K562 (cell line): Measurements from ENCODE around the gene ZNF655. TPM values are rescaled to one million over a fixed set of nuclear protein-coding genes. Genes with fewer than 3 reads are reported as not detected.

ENCODE experiments used
- ATAC-seq: fragments of 200-7000 bp; cut with Tn5 transposase; 3 replicates; pipeline ENCODE4 v1.9.1; 2020; ENCODE audit warnings: moderate library complexity
- BruUV-seq: library from RNA; stranded (reverse); fragments of 400-500 nt; replicated peaks from 2 replicates; lab custom pipeline; 2021; lab: Mats Ljungman, UMichigan
- CTCF ChIA-PET: fragments of 300-600 bp; formaldehyde crosslinking; extraction: SDS; loops from one replicate; lab custom pipeline; 2021; ENCODE audit warnings: low intra/inter-chr PET ratio; lab: Yijun Ruan, JAX
- POLR2A ChIA-PET: fragments of 300-600, 350-650 bp; sonication (Branson Sonifier 250); formaldehyde crosslinking; extraction: SDS; loops from one replicate; lab custom pipeline; 2021; ENCODE audit warnings: antibody characterized with exemption, inconsistent platforms; lab: Yijun Ruan, JAX
- DNase-seq, 4 experiments: peaks; one replicate each; pipeline versions ENCODE4 v3.0.0 to v3.0.0-alpha.2; 2011 to 2018; ENCODE audit warnings: low spot score in 3 of 4, mixed read lengths in 3 of 4; ENCODE audit errors: extremely low read depth in 1 of 4
- FAIRE-seq: peaks from 2 replicates; lab custom pipeline; 2011; peaks lifted over from hg19 to GRCh38; lab: Jason Lieb, UNC
- H2AFZ ChIP-seq: 2 replicates; pipeline ENCODE4 v1.6.0; 2011; ENCODE audit warnings: low read depth, low read length, control low read depth, inconsistent platforms
- H3K27ac ChIP-seq: fragments of 200-600 bp; 3 replicates; pipeline ENCODE4 v1.8.0; 2011; ENCODE audit warnings: low read depth, mild to moderate bottlenecking, control low read depth, inconsistent platforms, low read length, moderate library complexity, mixed read lengths; ENCODE audit errors: extremely low read depth
- H3K27me3 ChIP-seq, 2 experiments: fragments of 300-600 bp in 1 of 2; 2 replicates in 1 of 2; 3 replicates in 1 of 2; pipeline versions ENCODE4 v1.6.0 to v1.8.0; 2011; ENCODE audit warnings: inconsistent platforms in 2 of 2, low read length in 2 of 2, mild to moderate bottlenecking in 1 of 2, mixed read lengths in 1 of 2, moderate library complexity in 1 of 2; ENCODE audit not compliant: control insufficient read depth in 2 of 2, insufficient read depth in 2 of 2
- H3K36me3 ChIP-seq: fragments of 300-600 bp; 3 replicates; pipeline ENCODE4 v1.8.0; 2011; ENCODE audit warnings: mild to moderate bottlenecking, low read length, inconsistent platforms; ENCODE audit not compliant: control insufficient read depth, insufficient read depth
- H3K4me1 ChIP-seq, 2 experiments: fragments of 200-600 bp in 1 of 2; replicated peaks in 1 of 2; 2 replicates in 1 of 2; 3 replicates in 1 of 2; pipeline versions ENCODE4 v1.5.1 to v1.8.0; 2011; ENCODE audit warnings: inconsistent platforms in 2 of 2, low read length in 2 of 2, mild to moderate bottlenecking in 1 of 2, mixed read lengths in 1 of 2, moderate library complexity in 1 of 2; ENCODE audit not compliant: control insufficient read depth in 2 of 2, insufficient read depth in 2 of 2
- H3K4me2 ChIP-seq: 2 replicates; pipeline ENCODE4 v1.6.1; 2011; ENCODE audit warnings: low read length, control low read depth, inconsistent platforms, mixed read lengths; ENCODE audit not compliant: insufficient read depth
- H3K4me3 ChIP-seq: fragments of 200-600 bp; sonication (generic), shearing (Covaris generic); 2 replicates; pipeline ENCODE4 v1.5.1; 2016; ENCODE audit warnings: control low read depth, inconsistent platforms
- H3K79me2 ChIP-seq: fragments of 200-600 bp; 3 replicates; pipeline ENCODE4 v1.8.0; 2011; ENCODE audit warnings: low read length, inconsistent platforms; ENCODE audit not compliant: control insufficient read depth, insufficient read depth
- H3K9ac ChIP-seq, 2 experiments: 2 replicates each; pipeline versions ENCODE4 v1.6.0 to v1.6.1; 2011; ENCODE audit warnings: low read depth in 2 of 2, low read length in 2 of 2, control low read depth in 1 of 2, inconsistent platforms in 1 of 2, mild to moderate bottlenecking in 1 of 2, mixed read lengths in 1 of 2; ENCODE audit not compliant: insufficient read depth in 1 of 2
- H3K9me1 ChIP-seq: one replicate; pipeline ENCODE4 v1.6.0; 2011; ENCODE audit warnings: inconsistent platforms, mild to moderate bottlenecking, low read length, moderate library complexity; ENCODE audit not compliant: control insufficient read depth, insufficient read depth
- H3K9me3 ChIP-seq: replicated peaks from 2 replicates; pipeline ENCODE4 v1.5.1; 2011; ENCODE audit warnings: low read depth, low read length, inconsistent platforms; ENCODE audit not compliant: control insufficient read depth, insufficient read depth
- H4K20me1 ChIP-seq: replicated peaks from 2 replicates; pipeline ENCODE4 v1.6.1; 2011; ENCODE audit warnings: low read length, inconsistent platforms, mixed read lengths; ENCODE audit not compliant: control insufficient read depth, insufficient read depth
- CBX5 ChIP-seq: IDR thresholded peaks from 2 replicates; pipeline ENCODE4 v1.6.1; 2014; ENCODE audit warnings: low read depth, borderline replicate concordance
- CTCF ChIP-seq, 3 experiments: IDR thresholded peaks in 2 of 3; conservative IDR thresholded peaks in 1 of 3; 2 replicates each; pipeline ENCODE4 v1.5.1; 2011 to 2012; ENCODE audit warnings: low read length in 3 of 3, mild to moderate bottlenecking in 3 of 3, control low read depth in 2 of 3, improper control_type of control experiment in 1 of 3, inconsistent platforms in 1 of 3, low read depth in 1 of 3, mixed read lengths in 1 of 3, moderate library complexity in 1 of 3; ENCODE audit not compliant: insufficient read depth in 2 of 3
- SMAD3 ChIP-seq: fragments of 450-650 bp; formaldehyde crosslinking; conservative IDR thresholded peaks from 2 replicates; pipeline ENCODE4 v1.4.0; 2020; ENCODE audit warnings: mild to moderate bottlenecking
- WGBS: fragments of 100-300 bp; shearing (Covaris generic); methylation state at CpG from one replicate; pipeline ENCODE4 v1.1.6; 2016; ENCODE audit warnings: low coverage, mixed read lengths; ENCODE audit not compliant: insufficient coverage; ENCODE audit errors: missing lambda C conversion rate; 5-methylcytosine and 5-hydroxymethylcytosine counted together
- in situ Hi-C: fragments of 300-500 bp; cut with MboI; formaldehyde crosslinking; loops from 4 replicates; pipeline ENCODE4 v1.15.0; 2018; ENCODE audit warnings: inconsistent platforms, mixed read lengths
- intact Hi-C: fragments of 100-400 bp; cut with micrococcal nuclease; formaldehyde crosslinking; loops from 2 replicates; pipeline ENCODE4 v1.14.2; 2022
- polyA plus RNA-seq, 8 experiments: library from polyadenylated mRNA; depleted of rRNA in 4 of 8; stranded (reverse) in 5 of 8; unstranded in 3 of 8; fragments of >200 nt; fragmentation: Nextera tagmentation in 2 of 8; fragmentation: Illumina TruSeq in 1 of 8; extraction: Ambion mirVana in 2 of 8; extraction: Trizol in 1 of 8; gene quantifications; 2 replicates each; pipeline versions ENCODE4 v1.2.1 to v1.2.3, GENCODE V29; 2011 to 2014; ENCODE audit warnings: inconsistent platforms in 1 of 8, missing spikeins in 1 of 8
- total RNA-seq, 7 experiments: library from RNA; depleted of rRNA in 6 of 7; stranded (reverse); fragments of >200 nt in 6 of 7; fragmentation: Illumina TruSeq in 2 of 7; extraction: Trizol in 2 of 7; gene quantifications; 2 replicates each; pipeline versions ENCODE4 v1.2.1 to v1.2.3, GENCODE V29; 2011 to 2021; ENCODE audit warnings: low replicate concordance in 1 of 7

The ZNF655 gene
- total and polyA plus RNA-seq, 9 of the 15 experiments (the other 6 are each of a cell fraction or from before 2014, with no cell fraction given): 25.7 to 130 (median 95.2) TPM

DNA sequence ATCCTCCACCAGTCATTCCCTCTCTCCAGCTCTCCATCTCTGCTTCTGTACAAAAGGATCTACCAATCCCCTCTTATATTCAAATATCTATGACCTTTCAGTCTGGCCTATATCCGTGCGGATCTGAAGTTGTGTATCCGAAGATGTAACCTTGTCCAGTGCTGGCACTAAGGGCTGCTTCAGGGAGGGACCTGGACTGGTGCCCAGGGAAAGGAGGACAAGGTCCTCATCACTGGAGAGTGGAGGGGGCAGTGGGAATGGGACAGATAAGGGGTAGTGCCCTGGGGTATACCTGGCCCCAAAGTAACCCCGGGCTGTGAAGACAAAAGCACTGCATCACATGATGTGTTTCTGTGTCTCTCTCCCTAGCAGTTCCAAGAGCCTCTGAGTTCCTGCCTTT, 41.4 kb downstream of the ZNF655 start:
- Histone ChIP-seq H3K4me1 (peaks cover 4 to 11% of the 10 kb centered on the region in 2 experiments; a peak in 3 of 5 replicates), H3K9me1 (no peaks in the 10 kb centered on the region), H3K79me2 (no peaks in the 10 kb centered on the region), H3K27me3 (no peaks in the 10 kb centered on the region; a peak in 1 of 5 replicates), H4K20me1 (no peaks in the 10 kb centered on the region), H3K9ac (no peak overlapping the region), H3K4me2 (no peak overlapping the region), H3K27ac (no peak overlapping the region), H2AFZ (no peak overlapping the region), H3K4me3 (no peak overlapping the region), H3K9me3 (no peaks in the 10 kb centered on the region), H3K36me3 (no peaks in the 10 kb centered on the region)
- ATAC-seq (no peak), DNase-seq (no peak), FAIRE-seq (no peak)
- TF ChIP-seq CBX5: no peak
- BruUV-seq: no TSS peak
- intact Hi-C loops: no loop called here
- ChIA-PET POLR2A (no interaction called here), CTCF (no interaction called here)
- in situ Hi-C loops: no loop called here
- WGBS: 20% methylated on average over 4 of the region's 4 CpGs

DNA sequence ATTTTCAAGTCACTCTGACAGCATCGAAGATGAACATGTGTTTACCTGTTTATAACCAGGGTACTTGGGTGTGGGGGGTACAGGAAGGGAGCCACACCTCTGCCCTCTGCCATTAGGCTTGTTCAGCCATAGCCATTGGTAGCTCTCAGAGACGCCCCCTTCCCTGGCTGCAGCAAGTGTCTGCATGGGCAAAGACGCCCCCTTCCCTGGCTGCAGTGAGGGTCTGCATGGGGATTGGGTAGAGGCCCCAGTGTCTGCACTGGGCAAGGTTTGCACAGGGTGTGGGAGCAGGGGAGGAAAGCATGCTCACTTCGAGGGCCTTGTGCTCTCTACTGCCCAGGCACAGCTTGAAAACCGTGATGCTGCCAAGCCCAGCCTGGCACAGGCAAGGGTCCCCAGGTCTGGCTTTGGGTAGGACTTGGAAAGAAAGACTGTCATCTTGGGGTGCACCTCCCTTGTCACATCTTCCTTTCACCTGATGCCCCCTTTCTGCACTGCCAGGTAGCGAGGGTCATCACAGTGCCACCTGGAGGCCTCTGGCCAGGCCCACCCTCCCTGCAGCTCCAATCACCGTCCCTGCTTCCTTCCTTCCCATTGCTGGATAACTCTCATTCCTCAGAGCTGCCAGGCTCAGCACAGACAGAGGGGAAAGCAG, 43.3 kb downstream of the ZNF655 start:
- Histone ChIP-seq H2AFZ (no peak overlapping the region), H3K4me1 (peaks cover 4 to 11% of the 10 kb centered on the region in 2 experiments; a peak in 3 of 5 replicates), H3K27me3 (peaks cover 0 to 12% of the 10 kb centered on the region in 2 experiments; a peak in 2 of 5 replicates), H3K9me3 (no peaks in the 10 kb centered on the region), H3K9me1 (no peaks in the 10 kb centered on the region), H3K79me2 (no peaks in the 10 kb centered on the region), H4K20me1 (no peaks in the 10 kb centered on the region), H3K9ac (no peak overlapping the region; a peak in 1 of 4 replicates), H3K27ac (no peak overlapping the region), H3K4me3 (no peak overlapping the region), H3K4me2 (no peak overlapping the region), H3K36me3 (no peaks in the 10 kb centered on the region)
- DNase-seq (no peak), ATAC-seq (no peak), FAIRE-seq (no peak)
- ChIA-PET CTCF (no interaction called here), POLR2A (interaction anchor here (0.5 to 1.5 kb wide), 4 partner anchors 9 to 454 kb away, joined by 3 to 4 read pairs (median 3); no protein-coding TSS in a partner anchor)
- intact Hi-C loops: no loop called here
- 15% methylated on average over 7 of the region's 7 CpGs for WGBS
- TF ChIP-seq SMAD3 (CRISPR knock-in tag) (no peak), CTCF (IDR thresholded peaks at IDR 0.05 in 2 of 3, conservative IDR thresholded peaks at IDR 0.05 in 1 of 3; ENCODE audit: insufficient read depth in 2 of 3, low read depth in 1 of 3, low read length in 3 of 3) (peak in 1 of 3 experiments; percentile 44; a peak in 3 of 6 replicates)
- no TSS peak for BruUV-seq
- in situ Hi-C loops: no loop called here
